T-cell (primary cell): ENCODE data around the gene TENM4. TPM values are rescaled to one million over a fixed set of nuclear protein-coding genes. Genes with fewer than 3 reads are reported as not detected.

Source experiments
- ATAC-seq, 4 experiments: fragments of 200-7000 bp in 3 of 4; fragments of 150-1000 bp in 1 of 4; cut with Tn5 transposase; replicated peaks in 1 of 4; 1 replicate in 3 of 4; 2 replicates in 1 of 4; pipeline ENCODE4 v1.10.0; 2021; ENCODE audit warnings: moderate library complexity in 3 of 4, mild to moderate bottlenecking in 2 of 4, moderate number of reproducible peaks in 1 of 4
- CTCF ChIA-PET, 2 donors: fragments of 300-600 bp; sonication (Branson Sonifier 250); formaldehyde crosslinking; loops; one replicate each; lab custom pipeline; 2022; ENCODE audit warnings: antibody characterized with exemption in 2 of 2; lab: Charles Lee
- POLR2A ChIA-PET, 2 donors: fragments of 300-600 bp; sonication (Branson Sonifier 250); formaldehyde crosslinking; loops; one replicate each; lab custom pipeline; 2022; ENCODE audit warnings: antibody characterized with exemption in 2 of 2; lab: Charles Lee
- DNase-seq, 35 experiments: peaks; one replicate each; pipeline versions ENCODE4 v3.0.0 to v3.0.0-alpha.2; 2013 to 2023
- H3K27ac ChIP-seq: one replicate; pipeline ENCODE4 v1.5.1; 2013; ENCODE audit warnings: low read length
- H3K27me3 ChIP-seq, 2 experiments: replicated peaks in 1 of 2; 1 replicate in 1 of 2; 2 replicates in 1 of 2; pipeline versions ENCODE4 v1.6.1 to v1.7.0; 2013; ENCODE audit warnings: low read length in 1 of 2, mixed read lengths in 1 of 2; ENCODE audit not compliant: control insufficient read depth in 2 of 2, insufficient read depth in 2 of 2; ENCODE audit errors: extremely low read depth in 1 of 2
- H3K36me3 ChIP-seq, 2 donors: 1 replicate in 1 of 2; 2 replicates in 1 of 2; pipeline versions ENCODE4 v1.6.1 to v1.7.0; 2013; ENCODE audit warnings: low read length in 1 of 2; ENCODE audit not compliant: control insufficient read depth in 2 of 2, insufficient read depth in 1 of 2; ENCODE audit errors: extremely low read depth in 1 of 2
- H3K4me1 ChIP-seq, 2 experiments: 1 replicate in 1 of 2; 2 replicates in 1 of 2; pipeline versions ENCODE4 v1.6.1 to v1.7.0; 2013; ENCODE audit warnings: low read length in 2 of 2, mixed read lengths in 1 of 2; ENCODE audit not compliant: insufficient read depth in 2 of 2, control insufficient read depth in 1 of 2; ENCODE audit errors: extremely low read depth in 1 of 2
- H3K4me3 ChIP-seq, 2 donors: 1 replicate in 1 of 2; 2 replicates in 1 of 2; pipeline versions ENCODE4 v1.5.1 to v1.7.0; 2013; ENCODE audit warnings: mild to moderate bottlenecking in 2 of 2, low read length in 1 of 2, moderate library complexity in 1 of 2; ENCODE audit not compliant: control insufficient read depth in 1 of 2; ENCODE audit errors: extremely low read depth in 1 of 2
- H3K9me3 ChIP-seq: 2 replicates; pipeline ENCODE4 v1.7.0; 2013
- H3K27ac Mint-ChIP-seq, 2 donors: one replicate each; pipeline ENCODE4 v1.8.0; 2020 to 2021; ENCODE audit warnings: mild to moderate bottlenecking in 2 of 2, mixed read lengths in 2 of 2
- H3K27me3 Mint-ChIP-seq, 2 donors: one replicate each; pipeline ENCODE4 v1.8.0; 2021 to 2022; ENCODE audit warnings: mixed read lengths in 2 of 2
- H3K36me3 Mint-ChIP-seq: one replicate; pipeline ENCODE4 v1.8.0; 2021; ENCODE audit warnings: mixed read lengths
- H3K4me1 Mint-ChIP-seq, 3 donors: one replicate each; pipeline ENCODE4 v1.8.0; 2020 to 2022; ENCODE audit warnings: mixed read lengths in 3 of 3, mild to moderate bottlenecking in 1 of 3
- H3K4me3 Mint-ChIP-seq, 3 donors: one replicate each; pipeline ENCODE4 v1.8.0; 2020 to 2022; ENCODE audit warnings: mild to moderate bottlenecking in 3 of 3, mixed read lengths in 3 of 3, moderate library complexity in 3 of 3
- H3K9me3 Mint-ChIP-seq, 3 donors: one replicate each; pipeline ENCODE4 v1.8.0; 2020 to 2022; ENCODE audit warnings: mixed read lengths in 3 of 3
- WGBS: methylation state at CpG from one replicate; pipeline ENCODE4 v1.1.5; 2013; ENCODE audit warnings: missing lambda C conversion rate; ENCODE audit not compliant: insufficient coverage; 5-methylcytosine and 5-hydroxymethylcytosine counted together
- total RNA-seq, 35 experiments: library from RNA in 6 of 35; stranded (reverse) in 6 of 35; fragments of 120-200 nt in 1 of 35; gene quantifications; one replicate each; pipeline versions ENCODE4 v1.2.1 to v1.2.4 and lab custom pipeline; 2013 to 2026

TENM4 gene
- total RNA-seq, 5 donors from 2014 or later (not counting 1 experiment from before 2014, with no cell fraction given) = 0.03 to 0.35 (median 0.03) TPM; not detected in 2

DNA sequence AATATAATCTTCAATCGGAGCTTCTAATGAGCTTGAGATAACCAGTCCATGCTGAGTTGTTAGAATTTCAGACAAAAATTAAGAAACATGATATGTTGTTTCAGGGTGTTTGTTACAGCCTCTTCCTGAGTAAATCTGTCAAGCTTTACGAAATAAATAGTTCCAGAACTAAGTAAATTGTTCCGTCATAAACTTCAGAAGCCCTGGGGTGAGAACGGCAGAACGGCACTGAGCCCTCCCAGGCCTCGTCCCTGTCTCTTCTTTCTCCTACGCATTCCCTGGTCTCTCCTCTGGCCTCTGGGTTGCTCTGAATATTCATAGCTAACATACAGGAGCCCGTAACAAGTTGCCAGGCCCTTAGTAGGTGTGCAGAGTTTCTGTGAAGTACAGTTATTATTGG is 475.4 kb downstream of the TENM4 start:
- no peak overlapping the region for H3K4me3 Mint-ChIP-seq
- H3K4me1 Mint-ChIP-seq = peaks cover 0 to 6% (median 5%) of the 10 kb centered on the region in 3 donors
- peaks cover 6 to 19% of the 10 kb centered on the region in 2 experiments for H3K27me3 ChIP-seq
- no peaks in the 10 kb centered on the region for H3K9me3 Mint-ChIP-seq
- no peak overlapping the region for H3K27ac Mint-ChIP-seq
- CTCF ChIA-PET = no interaction called here
- H3K27me3 Mint-ChIP-seq = peaks cover 32 to 42% of the 10 kb centered on the region in 2 donors
- POLR2A ChIA-PET = no interaction called here
- no peak for ATAC-seq
- H3K36me3 Mint-ChIP-seq = no peaks in the 10 kb centered on the region
- H3K27ac ChIP-seq = no peak overlapping the region
- 63% methylated on average over 5 of the region's 8 CpGs for WGBS
- no peak overlapping the region for H3K4me3 ChIP-seq
- H3K4me1 ChIP-seq = no peaks in the 10 kb centered on the region
- H3K9me3 ChIP-seq = no peaks in the 10 kb centered on the region
- DNase-seq = no peak
- no peaks in the 10 kb centered on the region for H3K36me3 ChIP-seq

DNA sequence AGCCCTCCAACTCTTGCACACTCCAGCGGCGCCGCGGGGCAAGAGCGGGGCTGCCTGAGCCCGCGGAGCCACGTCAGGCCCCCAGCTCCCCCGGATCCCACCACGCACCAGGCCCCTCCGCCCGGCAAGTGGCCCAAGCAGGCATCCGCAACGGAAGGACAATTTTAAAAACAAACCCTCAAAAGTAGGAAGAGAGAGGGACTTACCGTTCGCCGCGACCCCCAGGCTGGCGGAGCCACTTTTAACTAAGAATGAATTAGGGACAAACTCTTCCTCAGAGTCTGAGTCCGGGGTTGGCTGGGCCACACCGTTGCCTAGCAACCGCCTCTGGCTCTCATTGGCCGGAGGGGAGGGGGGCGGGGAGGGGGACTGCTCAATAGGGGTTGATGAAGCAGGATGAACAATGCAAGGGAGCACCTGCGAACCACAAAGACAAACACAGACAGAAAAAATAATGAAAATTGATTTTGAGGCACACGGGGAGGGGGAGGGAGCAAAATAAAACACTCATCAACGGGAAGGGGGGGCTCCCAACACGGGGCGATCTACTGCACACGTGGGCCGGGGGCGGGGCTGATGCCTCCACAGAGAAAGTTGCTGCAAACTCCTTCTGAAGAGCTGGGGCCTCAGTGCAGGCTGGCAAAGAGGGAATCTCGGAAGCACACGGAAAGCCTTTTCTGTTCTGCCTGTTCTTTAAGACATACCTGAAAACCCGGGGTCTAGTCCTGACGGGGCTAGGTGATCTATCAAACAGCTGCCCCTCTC is 478.7 kb downstream of the TENM4 start:
- ATAC-seq (no peak), DNase-seq (no peak)
- Mint-ChIP-seq H3K4me3 (peak overlapping the region in 1 of 3 donors; percentile 38), H3K27ac (peak overlapping the region in 1 of 2 donors; percentile 27), H3K9me3 (no peaks in the 10 kb centered on the region), H3K36me3 (no peaks in the 10 kb centered on the region), H3K27me3 (peaks cover 33 to 49% of the 10 kb centered on the region in 2 donors), H3K4me1 (peaks cover 0 to 6% (median 5%) of the 10 kb centered on the region in 3 donors)
- POLR2A ChIA-PET = no interaction called here
- CTCF ChIA-PET = no interaction called here
- Histone ChIP-seq H3K36me3 (no peaks in the 10 kb centered on the region), H3K4me1 (no peaks in the 10 kb centered on the region), H3K27ac (no peak overlapping the region), H3K27me3 (peaks cover 4 to 21% of the 10 kb centered on the region in 2 experiments), H3K9me3 (no peaks in the 10 kb centered on the region), H3K4me3 (no peak overlapping the region)
- WGBS = 14% methylated on average over 17 of the region's 36 CpGs

DNA sequence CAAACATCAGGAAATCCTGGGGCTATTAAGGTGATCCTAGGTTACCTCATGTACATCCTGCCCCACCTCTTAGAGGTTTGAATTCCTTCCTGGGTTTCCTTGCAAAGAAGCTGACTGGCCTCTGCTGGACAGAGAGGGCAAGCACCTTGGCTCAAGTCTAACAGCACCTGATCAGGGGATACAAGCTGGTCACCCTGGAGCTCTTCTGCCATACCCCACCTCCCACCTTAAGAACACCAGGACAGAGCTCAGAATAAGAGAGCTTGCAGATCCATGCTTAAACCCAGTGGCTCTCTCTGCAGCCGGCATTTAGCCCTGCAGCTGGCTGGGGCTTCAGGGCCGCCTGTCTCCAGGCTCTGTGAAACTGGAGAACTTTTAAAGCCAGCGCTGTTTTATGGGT is 479.6 kb downstream of the TENM4 start:
- H3K36me3 ChIP-seq = no peaks in the 10 kb centered on the region
- POLR2A ChIA-PET = no interaction called here
- Mint-ChIP-seq H3K27ac (no peak overlapping the region), H3K9me3 (no peaks in the 10 kb centered on the region), H3K27me3 (peaks cover 30 to 44% of the 10 kb centered on the region in 2 donors), H3K36me3 (no peaks in the 10 kb centered on the region), H3K4me3 (no peak overlapping the region), H3K4me1 (peaks cover 0 to 6% (median 5%) of the 10 kb centered on the region in 3 donors)
- H3K9me3 ChIP-seq = no peaks in the 10 kb centered on the region
- CTCF ChIA-PET = no interaction called here
- peaks cover 3 to 18% of the 10 kb centered on the region in 2 experiments for H3K27me3 ChIP-seq
- H3K27ac ChIP-seq = no peak overlapping the region
- WGBS = 38% methylated on average over 3 of the region's 3 CpGs
- H3K4me3 ChIP-seq = no peak overlapping the region
- no peak for ATAC-seq
- no peaks in the 10 kb centered on the region for H3K4me1 ChIP-seq
- DNase-seq = no peak

- Mint-ChIP-seq H3K4me3 (no peak overlapping the region), H3K27me3 (peaks cover 13 to 31% of the 10 kb centered on the region in 2 donors), H3K27ac (no peak overlapping the region), H3K4me1 (peaks cover 0 to 6% (median 5%) of the 10 kb centered on the region in 3 donors), H3K36me3 (no peaks in the 10 kb centered on the region), H3K9me3 (no peaks in the 10 kb centered on the region)
- ChIA-PET POLR2A (no interaction called here), CTCF (no interaction called here)
- no peak overlapping the region for H3K27ac ChIP-seq
- H3K4me3 ChIP-seq = no peak overlapping the region
- H3K27me3 ChIP-seq = peaks cover 3 to 16% of the 10 kb centered on the region in 2 experiments
- H3K36me3 ChIP-seq = no peaks in the 10 kb centered on the region
- 63% methylated on average over 1 of the region's 3 CpGs for WGBS
- DNase-seq = no peak
- no peaks in the 10 kb centered on the region for H3K4me1 ChIP-seq
- ATAC-seq = no peak
- no peaks in the 10 kb centered on the region for H3K9me3 ChIP-seq
These were observed 482.4 kb downstream of the TENM4 start for GRCh38 chr11:78958444-78958843.

DNA sequence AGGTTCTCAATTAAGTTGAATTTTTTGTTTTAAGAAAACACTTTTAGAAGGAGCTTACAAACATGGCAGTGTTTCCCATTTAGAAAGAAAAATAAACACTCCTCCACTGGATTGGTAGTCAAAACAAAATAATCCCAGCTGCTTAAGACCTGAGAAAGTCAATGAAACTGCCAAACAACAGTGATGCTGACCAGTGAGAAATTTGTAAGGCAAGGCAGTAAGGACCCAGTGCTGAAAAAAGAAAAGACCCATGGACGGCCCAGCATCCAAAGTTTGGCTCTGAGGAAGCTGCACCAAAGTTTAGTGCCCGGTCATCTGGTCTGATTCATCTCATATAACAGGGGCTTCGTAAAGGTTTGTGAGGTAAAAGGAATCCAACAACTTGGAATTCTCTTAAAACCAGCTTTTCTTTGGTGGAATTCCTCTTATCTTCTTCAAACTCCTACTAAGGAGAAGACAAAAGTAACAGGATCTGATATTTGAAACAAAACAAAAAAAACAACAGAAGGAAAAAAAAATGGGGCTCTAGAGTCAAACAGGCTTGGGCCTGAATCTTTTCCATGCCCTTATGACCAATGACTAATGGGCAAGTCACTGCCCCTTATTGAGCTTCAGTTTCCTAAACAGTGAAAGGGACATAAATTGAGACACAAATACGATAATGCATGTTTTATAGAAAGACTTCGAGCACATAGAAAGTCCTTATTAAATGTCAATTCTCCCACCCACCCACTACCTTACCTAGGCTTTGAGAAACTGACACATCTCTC is 483.2 kb downstream of the TENM4 start:
- Histone ChIP-seq H3K36me3 (no peaks in the 10 kb centered on the region), H3K4me1 (no peaks in the 10 kb centered on the region), H3K9me3 (no peaks in the 10 kb centered on the region), H3K27ac (no peak overlapping the region), H3K27me3 (peaks cover 3 to 16% of the 10 kb centered on the region in 2 experiments), H3K4me3 (no peak overlapping the region)
- Mint-ChIP-seq H3K27ac (no peak overlapping the region), H3K9me3 (no peaks in the 10 kb centered on the region), H3K4me1 (peaks cover 0 to 5% (median 4%) of the 10 kb centered on the region in 3 donors), H3K27me3 (peaks cover 10 to 29% of the 10 kb centered on the region in 2 donors), H3K4me3 (no peak overlapping the region), H3K36me3 (no peaks in the 10 kb centered on the region)
- CTCF ChIA-PET = no interaction called here
- WGBS = 88% methylated on average over 2 of the region's 5 CpGs
- DNase-seq = no peak
- ATAC-seq = no peak
- POLR2A ChIA-PET = interaction anchor here in 1 of 2 donors (0.6 kb wide), 1 partner anchor 53 kb away, joined by 3 read pairs; no protein-coding TSS in a partner anchor

- H3K27me3 Mint-ChIP-seq = peaks cover 9 to 14% of the 10 kb centered on the region in 2 donors
- DNase-seq = no peak
- POLR2A ChIA-PET = no interaction called here
- ATAC-seq = no peak
- no peaks in the 10 kb centered on the region for H3K9me3 ChIP-seq
- H3K4me3 Mint-ChIP-seq = no peak overlapping the region
- WGBS = 77% methylated on average over 3 of the region's 3 CpGs
- CTCF ChIA-PET = no interaction called here
- no peaks in the 10 kb centered on the region for H3K9me3 Mint-ChIP-seq
- H3K4me1 Mint-ChIP-seq = no peaks in the 10 kb centered on the region
- H3K4me1 ChIP-seq = no peaks in the 10 kb centered on the region
- H3K27ac ChIP-seq = no peak overlapping the region
- H3K36me3 ChIP-seq = no peaks in the 10 kb centered on the region
- H3K27ac Mint-ChIP-seq = no peak overlapping the region
- H3K27me3 ChIP-seq = peaks cover 0 to 3% of the 10 kb centered on the region in 2 experiments
- H3K4me3 ChIP-seq = no peak overlapping the region
- no peaks in the 10 kb centered on the region for H3K36me3 Mint-ChIP-seq
These were observed 486.1 kb downstream of the TENM4 start for GRCh38 chr11:78954696-78955095.
